Neural cell (in vitro differentiated cells): Measurements from ENCODE around the gene ELFN1. TPM values are rescaled to one million over a fixed set of nuclear protein-coding genes. Genes with fewer than 3 reads are reported as not detected.

Experiments used
- H2AFZ ChIP-seq: fragments of 200-600, 300-800 bp; sonication (generic), shearing (Covaris generic); 2 replicates; pipeline ENCODE4 v1.6.0; 2014; ENCODE audit warnings: low read depth, mild to moderate bottlenecking, antibody characterized with exemption, low read length, moderate library complexity
- H3F3A ChIP-seq: fragments of 200-600 bp; shearing (Covaris generic); 2 replicates; pipeline ENCODE4 v1.6.1; 2016; ENCODE audit warnings: mild to moderate bottlenecking, moderate library complexity, mixed read lengths, antibody characterized with exemption, low read length; ENCODE audit not compliant: insufficient read depth, poor library complexity, severe bottlenecking
- H3K27ac ChIP-seq: fragments of 200-600, 300-800 bp; sonication (generic), shearing (Covaris generic); 2 replicates; pipeline ENCODE4 v1.5.1; 2014; ENCODE audit warnings: mild to moderate bottlenecking, low read length, moderate library complexity
- H3K27me3 ChIP-seq: fragments of 300-800, 200-600 bp; sonication (generic), shearing (Covaris generic); 2 replicates; pipeline ENCODE4 v1.6.0; 2014; ENCODE audit warnings: mild to moderate bottlenecking, low read depth, low read length, moderate library complexity; ENCODE audit not compliant: insufficient read depth
- H3K36me3 ChIP-seq: fragments of 300-800, 200-600 bp; sonication (generic), shearing (Covaris generic); 2 replicates; pipeline ENCODE4 v1.5.1; 2014; ENCODE audit warnings: mild to moderate bottlenecking, antibody characterized with exemption, low read length, moderate library complexity; ENCODE audit not compliant: insufficient read depth
- H3K4me2 ChIP-seq: fragments of 300-800, 200-600 bp; sonication (generic), shearing (Covaris generic); 2 replicates; pipeline ENCODE4 v1.6.0; 2014; ENCODE audit warnings: mild to moderate bottlenecking, low read length
- H3K4me3 ChIP-seq: fragments of 300-800, 200-600 bp; sonication (generic), shearing (Covaris generic); 2 replicates; pipeline ENCODE4 v1.5.1; 2014; ENCODE audit warnings: mild to moderate bottlenecking, low read length, moderate library complexity
- H3K79me2 ChIP-seq: fragments of 200-600 bp; shearing (Covaris generic); replicated peaks from 2 replicates; pipeline ENCODE4 v1.6.0; 2014; ENCODE audit warnings: mild to moderate bottlenecking, low read length, moderate library complexity; ENCODE audit not compliant: insufficient read depth
- H3K9ac ChIP-seq: fragments of 300-800, 200-600 bp; sonication (generic), shearing (Covaris generic); 2 replicates; pipeline ENCODE4 v1.6.1; 2016; ENCODE audit warnings: mild to moderate bottlenecking, low read length, mixed read lengths
- H3K9me2 ChIP-seq: fragments of 200-600 bp; shearing (Covaris generic); 2 replicates; pipeline ENCODE4 v1.6.1; 2016; ENCODE audit warnings: mild to moderate bottlenecking, low read length, mixed read lengths; ENCODE audit not compliant: insufficient read depth
- H3K9me3 ChIP-seq: fragments of 200-600, 300-800 bp; sonication (generic), shearing (Covaris generic); 2 replicates; pipeline ENCODE4 v1.6.1; 2016; ENCODE audit warnings: mild to moderate bottlenecking, mixed run types, low read length, moderate library complexity, mixed read lengths
- H4K20me1 ChIP-seq: fragments of 200-600 bp; shearing (Covaris generic); 2 replicates; pipeline ENCODE4 v1.6.1; 2016; ENCODE audit warnings: mild to moderate bottlenecking, mixed run types; ENCODE audit not compliant: insufficient read depth
- EP300 ChIP-seq: fragments of 450-650 bp; conservative IDR thresholded peaks from 2 replicates; pipeline ENCODE4 v1.6.1; 2014; ENCODE audit warnings: antibody characterized with exemption, mild to moderate bottlenecking, moderate library complexity; ENCODE audit not compliant: poor library complexity, severe bottlenecking
- EZH2 ChIP-seq: fragments of 200-600, 300-800 bp; shearing (Covaris generic), sonication (generic); IDR thresholded peaks from 2 replicates; pipeline ENCODE4 v1.6.1; 2014; ENCODE audit warnings: antibody characterized with exemption, low read length, borderline replicate concordance, mild to moderate bottlenecking; ENCODE audit not compliant: insufficient read depth, poor library complexity, severe bottlenecking
- MXI1 ChIP-seq: fragments of 450-650 bp; conservative IDR thresholded peaks from 2 replicates; pipeline ENCODE4 v1.6.1; 2014; ENCODE audit warnings: antibody characterized with exemption, mild to moderate bottlenecking; ENCODE audit not compliant: poor library complexity, severe bottlenecking
- POLR2AphosphoS5 ChIP-seq: IDR thresholded peaks from 2 replicates; pipeline ENCODE4 v1.6.1; 2012
- RAD21 ChIP-seq: fragments of 450-650 bp; conservative IDR thresholded peaks from 2 replicates; pipeline ENCODE4 v1.6.1; 2014; ENCODE audit warnings: antibody characterized with exemption, mild to moderate bottlenecking, moderate library complexity
- REST ChIP-seq: IDR thresholded peaks from 2 replicates; pipeline ENCODE4 v1.6.1; 2012; ENCODE audit warnings: borderline replicate concordance
- SMC3 ChIP-seq: fragments of 450-650 bp; conservative IDR thresholded peaks from 2 replicates; pipeline ENCODE4 v1.6.1; 2014; ENCODE audit warnings: antibody characterized with exemption, mild to moderate bottlenecking, moderate library complexity; ENCODE audit not compliant: poor library complexity
- TAF1 ChIP-seq: IDR thresholded peaks from 2 replicates; pipeline ENCODE4 v1.6.1; 2012; ENCODE audit warnings: low read depth
- polyA plus RNA-seq: library from polyadenylated mRNA; depleted of rRNA; stranded (reverse); fragments of >200 nt; gene quantifications from 2 replicates; pipeline ENCODE4 v1.2.3, GENCODE V29; 2014
- TF ChIP-seq, protein P1 (sequence below): fragments of 450-650 bp; IDR thresholded peaks from 2 replicates; pipeline ENCODE4 v1.5.1; 2014; ENCODE audit warnings: antibody characterized with exemption, mild to moderate bottlenecking, moderate library complexity; ENCODE audit not compliant: poor library complexity, severe bottlenecking

The ELFN1 gene
- polyA plus RNA-seq, 1 donor from 2014 or later, result 11.8 TPM

DNA sequence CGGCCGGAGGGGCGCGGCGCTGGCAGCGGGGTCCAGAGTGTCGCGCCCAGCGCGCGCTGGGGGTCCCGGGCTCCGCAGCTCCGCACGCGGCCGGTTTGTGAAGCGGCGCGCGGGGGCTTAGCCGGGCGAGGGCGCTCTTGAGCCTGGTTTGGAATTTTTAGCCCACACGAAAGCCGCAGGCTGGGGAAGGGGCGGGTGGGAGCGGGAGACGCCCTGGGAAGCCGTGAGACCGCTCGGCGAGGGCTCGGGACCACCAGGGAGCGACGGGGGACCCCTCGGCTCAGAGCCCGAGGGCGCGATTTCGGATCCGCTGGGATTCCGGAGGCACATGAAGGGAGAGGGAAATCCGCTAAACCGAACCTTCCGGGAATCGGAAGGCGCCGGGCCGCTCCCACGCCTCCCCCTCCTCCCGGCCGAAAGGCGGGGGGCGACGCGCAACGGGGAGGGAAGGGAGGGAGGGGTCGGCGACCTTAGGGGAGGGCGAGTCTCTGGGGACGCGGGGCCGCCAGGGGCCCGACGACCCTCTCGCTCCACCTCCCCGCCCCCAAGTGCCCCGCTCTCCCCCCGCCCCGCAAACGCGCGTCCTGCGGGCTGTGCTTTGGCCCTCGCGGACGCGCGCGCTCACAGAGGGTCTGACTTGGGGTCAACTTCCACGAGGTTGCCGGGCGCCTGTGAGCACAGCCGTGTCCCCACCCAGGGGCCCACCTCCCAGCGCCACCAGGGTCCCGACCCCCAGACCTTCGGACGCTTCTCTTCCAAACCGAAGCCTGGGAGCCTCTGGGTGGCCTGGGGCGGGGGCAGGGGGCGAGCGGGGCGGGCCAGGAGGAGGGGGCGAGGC is 5.1 kb upstream of the ELFN1 start:
- no peaks in the 10 kb centered on the region for H3F3A ChIP-seq
- no peaks in the 10 kb centered on the region for H4K20me1 ChIP-seq
- no peaks in the 10 kb centered on the region for H3K9me3 ChIP-seq
- TF ChIP-seq RAD21 (peak; percentile 91), EP300 (peak; percentile 27), MXI1 (peak; percentile 69), POLR2AphosphoS5 (peak; percentile 45), EZH2 (no peak), REST (no peak), SMC3 (peak; percentile 88), TAF1 (peak; percentile 6)
- TF ChIP-seq, protein P1, sequence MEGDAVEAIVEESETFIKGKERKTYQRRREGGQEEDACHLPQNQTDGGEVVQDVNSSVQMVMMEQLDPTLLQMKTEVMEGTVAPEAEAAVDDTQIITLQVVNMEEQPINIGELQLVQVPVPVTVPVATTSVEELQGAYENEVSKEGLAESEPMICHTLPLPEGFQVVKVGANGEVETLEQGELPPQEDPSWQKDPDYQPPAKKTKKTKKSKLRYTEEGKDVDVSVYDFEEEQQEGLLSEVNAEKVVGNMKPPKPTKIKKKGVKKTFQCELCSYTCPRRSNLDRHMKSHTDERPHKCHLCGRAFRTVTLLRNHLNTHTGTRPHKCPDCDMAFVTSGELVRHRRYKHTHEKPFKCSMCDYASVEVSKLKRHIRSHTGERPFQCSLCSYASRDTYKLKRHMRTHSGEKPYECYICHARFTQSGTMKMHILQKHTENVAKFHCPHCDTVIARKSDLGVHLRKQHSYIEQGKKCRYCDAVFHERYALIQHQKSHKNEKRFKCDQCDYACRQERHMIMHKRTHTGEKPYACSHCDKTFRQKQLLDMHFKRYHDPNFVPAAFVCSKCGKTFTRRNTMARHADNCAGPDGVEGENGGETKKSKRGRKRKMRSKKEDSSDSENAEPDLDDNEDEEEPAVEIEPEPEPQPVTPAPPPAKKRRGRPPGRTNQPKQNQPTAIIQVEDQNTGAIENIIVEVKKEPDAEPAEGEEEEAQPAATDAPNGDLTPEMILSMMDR, result peak; percentile 93
- H3K9ac ChIP-seq, result peak overlapping the region; percentile 75
- no peaks in the 10 kb centered on the region for H3K9me2 ChIP-seq
- no peaks in the 10 kb centered on the region for H3K79me2 ChIP-seq
- no peak overlapping the region for H3K4me2 ChIP-seq
- peaks cover 18% of the 10 kb centered on the region for H3K27me3 ChIP-seq
- peak overlapping the region; percentile 12 for H3K27ac ChIP-seq
- peak overlapping the region; percentile 91 for H3K4me3 ChIP-seq
- no peak overlapping the region for H2AFZ ChIP-seq
- H3K36me3 ChIP-seq, result no peaks in the 10 kb centered on the region

DNA sequence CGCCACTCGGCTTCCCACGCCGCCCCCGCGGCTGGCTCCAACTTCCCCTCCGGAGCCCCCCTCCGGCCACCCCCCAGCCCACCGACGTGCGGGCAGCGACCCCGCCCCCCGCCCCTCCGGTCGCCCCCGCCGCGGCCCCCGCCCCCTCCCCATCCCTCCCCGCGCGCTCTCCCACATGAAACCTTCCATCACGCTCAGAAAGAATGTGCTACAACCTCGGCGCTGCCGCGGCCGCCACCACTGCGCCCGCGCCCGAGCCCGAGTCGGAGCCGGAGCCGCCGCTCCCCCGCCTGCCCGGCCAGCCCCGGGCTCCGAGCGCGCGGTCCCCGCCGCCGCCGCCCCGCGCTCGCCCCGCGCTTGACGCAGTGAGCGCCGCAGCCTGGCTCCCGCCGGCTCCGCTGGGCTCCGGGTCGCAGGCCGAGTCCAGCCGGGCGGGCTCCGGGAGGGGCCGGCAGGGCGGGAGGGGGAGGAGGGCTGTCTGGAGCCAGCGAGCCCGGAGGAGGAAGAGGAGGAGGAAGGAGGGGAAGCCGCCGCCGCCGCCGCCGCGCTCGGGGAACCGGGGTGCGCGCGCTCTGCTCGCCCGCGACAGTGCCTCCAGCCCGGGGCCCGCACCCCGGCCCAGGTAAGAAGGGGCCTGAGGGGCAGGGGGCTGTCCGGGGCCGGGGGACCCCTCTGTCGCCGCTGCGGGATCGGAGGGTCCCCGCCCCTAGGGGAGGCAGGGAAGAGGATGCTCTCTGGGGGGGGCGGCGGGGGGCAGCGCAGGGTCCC is 4.3 kb upstream of the ELFN1 start:
- H4K20me1 ChIP-seq, result no peaks in the 10 kb centered on the region
- no peak overlapping the region for H3K4me2 ChIP-seq
- H3K9me3 ChIP-seq, result no peaks in the 10 kb centered on the region
- H3F3A ChIP-seq, result no peaks in the 10 kb centered on the region
- TF ChIP-seq POLR2AphosphoS5, result peak; percentile 5
- TF ChIP-seq TAF1, result no peak
- no peak for TF ChIP-seq EZH2
- H3K27me3 ChIP-seq, result peaks cover 18% of the 10 kb centered on the region
- H3K36me3 ChIP-seq, result no peaks in the 10 kb centered on the region
- H3K9me2 ChIP-seq, result no peaks in the 10 kb centered on the region
- H2AFZ ChIP-seq, result no peak overlapping the region
- H3K4me3 ChIP-seq, result peak overlapping the region; percentile 91
- H3K27ac ChIP-seq, result no peak overlapping the region
- peak overlapping the region; percentile 75 for H3K9ac ChIP-seq
- H3K79me2 ChIP-seq, result no peaks in the 10 kb centered on the region
